ENCODE results near the gene PDE4D.

PDE4D gene

DNA sequence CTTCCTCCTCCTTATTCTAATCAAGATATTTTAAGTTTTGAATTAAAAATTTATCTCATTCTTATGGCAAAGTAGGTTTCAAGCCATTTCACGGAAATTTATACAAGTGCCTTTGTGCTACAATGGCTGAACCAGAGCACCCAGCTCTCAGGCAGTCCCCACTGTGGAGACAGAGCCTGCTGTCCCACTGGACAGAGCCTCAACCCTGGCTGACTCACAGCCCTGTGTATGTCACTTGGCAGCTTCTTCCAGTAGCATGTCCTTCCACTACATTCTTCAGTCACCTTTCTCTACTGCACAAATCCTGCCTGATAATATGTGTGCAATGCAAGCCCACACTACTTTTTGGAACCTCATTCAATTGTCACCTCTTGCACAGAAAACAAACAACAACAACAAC is 253.1 kb downstream of the PDE4D start:
- DNase-seq (ENCODE audit: low spot score): no peak
- H3K27ac ChIP-seq: no peak overlapping the region
- TF ChIP-seq, protein P1, sequence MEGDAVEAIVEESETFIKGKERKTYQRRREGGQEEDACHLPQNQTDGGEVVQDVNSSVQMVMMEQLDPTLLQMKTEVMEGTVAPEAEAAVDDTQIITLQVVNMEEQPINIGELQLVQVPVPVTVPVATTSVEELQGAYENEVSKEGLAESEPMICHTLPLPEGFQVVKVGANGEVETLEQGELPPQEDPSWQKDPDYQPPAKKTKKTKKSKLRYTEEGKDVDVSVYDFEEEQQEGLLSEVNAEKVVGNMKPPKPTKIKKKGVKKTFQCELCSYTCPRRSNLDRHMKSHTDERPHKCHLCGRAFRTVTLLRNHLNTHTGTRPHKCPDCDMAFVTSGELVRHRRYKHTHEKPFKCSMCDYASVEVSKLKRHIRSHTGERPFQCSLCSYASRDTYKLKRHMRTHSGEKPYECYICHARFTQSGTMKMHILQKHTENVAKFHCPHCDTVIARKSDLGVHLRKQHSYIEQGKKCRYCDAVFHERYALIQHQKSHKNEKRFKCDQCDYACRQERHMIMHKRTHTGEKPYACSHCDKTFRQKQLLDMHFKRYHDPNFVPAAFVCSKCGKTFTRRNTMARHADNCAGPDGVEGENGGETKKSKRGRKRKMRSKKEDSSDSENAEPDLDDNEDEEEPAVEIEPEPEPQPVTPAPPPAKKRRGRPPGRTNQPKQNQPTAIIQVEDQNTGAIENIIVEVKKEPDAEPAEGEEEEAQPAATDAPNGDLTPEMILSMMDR (IDR thresholded peaks at IDR 0.05): no peak
- H3K4me3 ChIP-seq: no peak overlapping the region

GRCh38 chr5:59637884-59638580 is 255.5 kb downstream of the PDE4D start:
- Histone ChIP-seq H3K4me3 (no peak overlapping the region), H3K27ac (no peak overlapping the region)
- TF ChIP-seq, protein P1 (IDR thresholded peaks at IDR 0.05): no peak
- DNase-seq (ENCODE audit: low spot score): no peak

DNA sequence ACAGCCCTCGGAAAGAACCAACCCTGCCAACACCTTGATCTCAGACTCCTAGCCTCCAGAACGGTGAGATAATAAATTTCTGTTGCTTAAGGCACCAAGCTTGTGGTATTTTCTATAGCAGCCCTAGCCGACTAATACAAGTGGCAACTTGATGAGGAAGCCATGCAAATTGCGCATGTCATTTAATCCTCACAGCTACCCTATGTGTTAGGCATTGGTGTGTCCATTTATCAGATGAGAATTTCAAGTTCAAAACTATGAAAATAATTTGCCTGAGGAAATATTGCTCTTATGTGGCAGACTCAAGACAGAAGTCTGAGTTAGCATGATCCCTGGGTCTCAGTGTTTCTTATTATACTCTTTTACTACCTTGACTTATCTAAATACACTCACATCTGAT is 264.0 kb downstream of the PDE4D start:
- Histone ChIP-seq H3K27ac (no peak overlapping the region), H3K4me3 (no peak overlapping the region)
- TF ChIP-seq, protein P1 (IDR thresholded peaks at IDR 0.05): no peak
- no peak for DNase-seq (ENCODE audit: low spot score)

GRCh38 chr5:59628062-59628828 is 265.3 kb downstream of the PDE4D start:
- TF ChIP-seq, protein P1 (IDR thresholded peaks at IDR 0.05): no peak
- H3K4me3 ChIP-seq: no peak overlapping the region
- no peak overlapping the region for H3K27ac ChIP-seq
- DNase-seq (ENCODE audit: low spot score): no peak

GRCh38 chr5:59624898-59625297 is 268.6 kb downstream of the PDE4D start:
- H3K4me3 ChIP-seq: no peak overlapping the region
- no peak overlapping the region for H3K27ac ChIP-seq
- DNase-seq (ENCODE audit: low spot score): no peak
- TF ChIP-seq, protein P1 (IDR thresholded peaks at IDR 0.05): no peak

- Histone ChIP-seq H3K27ac (no peak overlapping the region), H3K4me3 (no peak overlapping the region)
- TF ChIP-seq, protein P1 (IDR thresholded peaks at IDR 0.05): no peak
- no peak for DNase-seq (ENCODE audit: low spot score)
These were observed 270.7 kb downstream of the PDE4D start for GRCh38 chr5:59622848-59623247.

DNA sequence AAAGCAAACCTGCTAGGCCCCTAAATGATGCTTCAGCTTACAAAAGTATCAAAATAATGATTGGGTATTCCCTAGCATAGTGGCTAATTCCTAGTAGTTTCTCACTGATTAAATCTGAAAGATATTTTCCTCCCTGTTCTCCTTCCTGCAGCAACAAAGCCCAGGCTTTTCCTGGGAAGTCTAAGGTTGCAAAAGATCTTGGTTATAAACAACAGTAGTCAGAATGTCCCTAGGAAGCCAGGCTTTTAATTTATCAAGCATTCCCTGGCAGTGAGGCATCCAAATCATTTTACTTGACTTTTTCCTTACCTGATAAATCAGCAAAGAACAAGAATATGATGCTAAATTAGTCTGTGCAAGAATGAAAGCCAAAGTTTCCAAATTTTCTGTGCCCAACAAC is 272.0 kb downstream of the PDE4D start:
- H3K4me3 ChIP-seq: no peak overlapping the region

More for the DNA sequence above, 272.0 kb downstream of the PDE4D start:
- TF ChIP-seq, protein P1 (IDR thresholded peaks at IDR 0.05): no peak
- DNase-seq (ENCODE audit: low spot score): no peak
- H3K27ac ChIP-seq: no peak overlapping the region
